ENCODE results near the gene LIPC.

LIPC gene

DNA sequence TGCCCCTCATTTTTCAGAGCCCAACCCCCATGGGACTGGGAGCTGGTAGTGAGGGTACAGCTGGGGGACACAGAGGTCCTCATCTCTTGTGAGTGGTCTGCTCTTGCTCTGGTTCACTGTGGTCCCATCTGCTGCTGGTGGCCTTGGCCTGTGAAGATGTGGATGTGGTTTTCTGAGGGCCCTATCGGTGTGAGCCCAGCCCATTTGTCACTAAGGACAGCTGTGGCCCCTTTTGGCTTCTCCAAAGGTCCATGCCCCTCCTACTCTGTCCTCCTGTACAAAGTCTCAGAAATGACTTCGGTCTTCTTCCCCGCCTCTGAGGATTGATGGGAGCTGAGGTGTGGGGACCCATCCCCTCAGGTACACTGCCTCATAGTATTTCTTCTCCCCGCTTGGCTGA, 21.0 kb downstream of the LIPC start:
- no peak overlapping the region for H3K4me3 ChIP-seq (ENCODE audit: low read depth, low read length)
- TF ChIP-seq, protein P1, sequence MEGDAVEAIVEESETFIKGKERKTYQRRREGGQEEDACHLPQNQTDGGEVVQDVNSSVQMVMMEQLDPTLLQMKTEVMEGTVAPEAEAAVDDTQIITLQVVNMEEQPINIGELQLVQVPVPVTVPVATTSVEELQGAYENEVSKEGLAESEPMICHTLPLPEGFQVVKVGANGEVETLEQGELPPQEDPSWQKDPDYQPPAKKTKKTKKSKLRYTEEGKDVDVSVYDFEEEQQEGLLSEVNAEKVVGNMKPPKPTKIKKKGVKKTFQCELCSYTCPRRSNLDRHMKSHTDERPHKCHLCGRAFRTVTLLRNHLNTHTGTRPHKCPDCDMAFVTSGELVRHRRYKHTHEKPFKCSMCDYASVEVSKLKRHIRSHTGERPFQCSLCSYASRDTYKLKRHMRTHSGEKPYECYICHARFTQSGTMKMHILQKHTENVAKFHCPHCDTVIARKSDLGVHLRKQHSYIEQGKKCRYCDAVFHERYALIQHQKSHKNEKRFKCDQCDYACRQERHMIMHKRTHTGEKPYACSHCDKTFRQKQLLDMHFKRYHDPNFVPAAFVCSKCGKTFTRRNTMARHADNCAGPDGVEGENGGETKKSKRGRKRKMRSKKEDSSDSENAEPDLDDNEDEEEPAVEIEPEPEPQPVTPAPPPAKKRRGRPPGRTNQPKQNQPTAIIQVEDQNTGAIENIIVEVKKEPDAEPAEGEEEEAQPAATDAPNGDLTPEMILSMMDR (IDR thresholded peaks at IDR 0.05; ENCODE audit: borderline replicate concordance, insufficient read depth, low read depth, low read length), result no peak

DNA sequence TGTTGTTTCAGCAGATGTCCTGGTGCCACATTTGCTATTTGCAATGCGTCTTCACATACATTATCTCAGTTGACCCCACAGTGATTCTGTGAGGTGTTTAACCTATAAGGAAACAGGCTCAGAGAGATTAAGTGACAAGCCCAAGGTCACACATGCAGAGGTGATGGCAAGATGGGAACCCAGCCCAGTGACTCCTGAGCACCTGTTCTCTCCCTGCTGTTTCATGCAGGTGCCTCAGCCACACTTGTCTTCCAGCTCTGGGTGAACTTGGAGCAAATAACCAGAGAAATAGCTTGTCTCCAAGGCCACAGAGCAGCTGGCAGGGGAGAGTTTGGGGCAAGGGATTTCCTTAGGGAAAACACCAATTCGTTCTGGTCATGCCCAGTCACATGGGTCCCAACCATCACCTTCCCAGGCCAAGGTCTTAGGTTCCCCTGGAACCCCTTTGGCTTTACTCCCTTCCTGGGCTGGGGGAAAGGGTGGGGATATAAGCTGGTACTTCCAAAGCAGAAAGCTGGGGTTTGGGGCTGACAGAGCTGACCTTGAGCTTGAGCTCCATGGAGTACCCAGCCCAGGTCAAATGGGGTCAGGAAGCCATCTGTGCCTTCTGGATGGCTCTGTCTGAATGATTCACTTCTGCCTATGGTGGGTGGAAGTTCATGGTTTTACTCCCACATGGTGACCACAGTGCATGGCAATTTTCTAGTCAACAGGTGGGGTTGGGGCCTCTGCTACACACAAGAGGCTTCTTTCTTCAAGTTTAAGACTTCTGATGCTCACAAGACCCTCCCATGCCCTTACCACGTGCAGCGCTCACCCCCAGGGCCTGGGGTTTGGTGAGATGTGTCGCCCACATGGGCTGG, 22.4 kb downstream of the LIPC start:
- TF ChIP-seq, protein P1 (IDR thresholded peaks at IDR 0.05; ENCODE audit: borderline replicate concordance, insufficient read depth, low read depth, low read length), result no peak
- H3K4me3 ChIP-seq (ENCODE audit: low read depth, low read length), result no peak overlapping the region

DNA sequence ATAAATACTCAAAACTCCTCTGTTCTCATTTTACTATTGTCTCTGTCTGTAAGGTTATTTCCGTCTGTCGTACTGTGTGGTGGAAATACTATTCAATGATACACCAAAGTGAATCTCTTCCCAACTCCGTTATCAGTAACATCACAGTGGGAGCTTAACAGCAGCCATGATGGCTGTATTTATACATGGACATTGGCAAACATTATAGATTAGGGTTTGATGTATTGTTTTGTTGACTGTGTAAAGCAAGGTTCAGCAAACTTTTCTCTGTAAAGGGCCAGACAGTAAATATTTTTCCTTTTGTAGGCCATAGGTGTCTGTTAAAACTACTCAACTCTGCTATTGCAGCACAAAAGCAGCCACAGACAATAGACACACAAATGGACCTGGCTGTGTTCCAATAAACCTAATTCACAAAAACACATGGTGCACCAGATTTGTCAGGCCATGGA, 23.2 kb downstream of the LIPC start:
- TF ChIP-seq, protein P1 (IDR thresholded peaks at IDR 0.05; ENCODE audit: borderline replicate concordance, insufficient read depth, low read depth, low read length), result no peak
- H3K4me3 ChIP-seq (ENCODE audit: low read depth, low read length), result no peak overlapping the region

DNA sequence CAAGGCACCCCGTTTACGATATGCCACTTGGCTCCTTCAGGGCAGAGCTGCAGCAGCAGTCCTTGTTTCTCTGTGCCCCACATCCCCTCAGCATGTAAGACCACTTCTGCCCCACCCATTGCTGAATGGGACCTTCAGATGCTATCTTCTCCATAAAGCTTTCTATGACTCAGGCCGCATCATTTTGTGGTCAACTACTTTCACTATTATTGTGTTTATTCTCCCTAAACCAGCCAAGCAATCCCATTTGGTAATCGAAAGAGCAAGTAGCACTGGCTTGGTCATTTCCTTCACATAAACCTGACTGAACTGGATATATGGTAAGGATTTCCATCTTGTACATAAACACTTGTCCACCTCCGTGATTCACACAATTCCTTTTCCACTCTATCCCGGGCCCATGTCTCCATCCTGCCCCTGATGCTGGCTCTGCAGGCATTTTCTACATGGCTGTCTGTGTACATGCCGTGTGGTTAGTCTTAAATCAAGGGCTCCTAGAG, 25.7 kb downstream of the LIPC start:
- no peak overlapping the region for H3K4me3 ChIP-seq (ENCODE audit: low read depth, low read length)
- TF ChIP-seq, protein P1 (IDR thresholded peaks at IDR 0.05; ENCODE audit: borderline replicate concordance, insufficient read depth, low read depth, low read length), result no peak

DNA sequence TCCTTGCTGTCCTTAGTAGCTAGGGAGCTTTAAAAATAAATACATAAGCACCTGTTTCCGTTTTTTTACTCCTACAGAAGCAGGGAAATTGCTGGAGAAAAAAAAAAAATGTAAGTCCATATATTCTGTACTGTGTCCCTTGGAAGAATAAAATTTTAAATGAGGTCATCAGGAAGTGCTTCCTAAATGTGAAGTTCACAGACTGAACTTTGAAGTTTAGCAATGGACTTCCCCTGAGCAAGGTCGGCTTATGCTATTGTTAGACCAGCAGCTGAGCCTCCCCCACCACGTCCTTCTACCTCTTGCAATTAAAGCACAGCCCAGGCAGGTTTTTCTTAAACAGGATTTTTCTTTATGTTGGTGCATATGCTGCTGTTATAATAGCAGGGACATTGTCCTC, 26.3 kb downstream of the LIPC start:
- TF ChIP-seq, protein P1 (IDR thresholded peaks at IDR 0.05; ENCODE audit: borderline replicate concordance, insufficient read depth, low read depth, low read length), result no peak
- H3K4me3 ChIP-seq (ENCODE audit: low read depth, low read length), result no peak overlapping the region

DNA sequence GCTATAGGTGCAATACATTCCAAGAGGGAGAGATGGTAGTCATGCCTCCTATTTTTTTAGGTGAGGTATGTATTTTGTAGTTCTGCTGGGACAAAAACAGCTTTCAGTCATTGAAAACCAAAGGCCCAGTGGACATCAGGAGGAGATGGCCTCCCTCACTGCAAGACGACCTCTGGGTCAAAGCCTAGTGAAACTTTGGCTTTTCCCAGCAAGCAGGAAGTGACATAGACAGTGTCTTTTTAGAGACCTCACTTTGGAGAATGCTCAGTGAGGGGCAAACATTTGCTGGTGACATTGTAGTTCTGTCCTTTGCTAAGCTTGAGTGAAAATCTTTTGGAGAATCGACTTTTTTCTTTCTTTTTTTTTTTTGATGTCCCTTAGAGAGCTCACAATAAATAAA, 27.3 kb downstream of the LIPC start:
- TF ChIP-seq, protein P1 (IDR thresholded peaks at IDR 0.05; ENCODE audit: borderline replicate concordance, insufficient read depth, low read depth, low read length), result no peak

DNA sequence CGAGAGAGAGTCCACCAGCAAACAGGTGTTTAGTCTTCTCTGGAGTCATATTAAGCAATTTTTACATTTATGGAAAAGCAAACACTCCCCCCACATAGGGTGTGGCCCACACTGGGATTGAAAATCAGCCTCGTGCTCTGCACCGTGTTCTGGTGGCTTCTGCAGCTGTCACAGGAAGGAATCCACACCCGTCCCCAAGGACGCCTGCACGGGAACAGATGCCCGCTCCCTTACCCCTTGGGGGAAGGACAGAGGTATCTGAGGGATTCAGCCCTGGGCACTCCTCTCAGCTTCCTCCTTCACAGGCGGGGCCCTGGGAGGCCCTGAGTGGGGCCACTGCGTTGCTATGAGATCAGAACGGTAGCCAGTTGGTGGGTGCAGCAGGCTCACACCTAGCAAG, 27.8 kb downstream of the LIPC start:
- TF ChIP-seq, protein P1 (IDR thresholded peaks at IDR 0.05; ENCODE audit: borderline replicate concordance, insufficient read depth, low read depth, low read length), result no peak
- no peak overlapping the region for H3K4me3 ChIP-seq (ENCODE audit: low read depth, low read length)

More for the DNA sequence above, 27.3 kb downstream of the LIPC start:
- H3K4me3 ChIP-seq (ENCODE audit: low read depth, low read length), result no peak overlapping the region
